ENCODE results near the gene GJD4.

The GJD4 gene, protein sequence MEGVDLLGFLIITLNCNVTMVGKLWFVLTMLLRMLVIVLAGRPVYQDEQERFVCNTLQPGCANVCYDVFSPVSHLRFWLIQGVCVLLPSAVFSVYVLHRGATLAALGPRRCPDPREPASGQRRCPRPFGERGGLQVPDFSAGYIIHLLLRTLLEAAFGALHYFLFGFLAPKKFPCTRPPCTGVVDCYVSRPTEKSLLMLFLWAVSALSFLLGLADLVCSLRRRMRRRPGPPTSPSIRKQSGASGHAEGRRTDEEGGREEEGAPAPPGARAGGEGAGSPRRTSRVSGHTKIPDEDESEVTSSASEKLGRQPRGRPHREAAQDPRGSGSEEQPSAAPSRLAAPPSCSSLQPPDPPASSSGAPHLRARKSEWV

DNA sequence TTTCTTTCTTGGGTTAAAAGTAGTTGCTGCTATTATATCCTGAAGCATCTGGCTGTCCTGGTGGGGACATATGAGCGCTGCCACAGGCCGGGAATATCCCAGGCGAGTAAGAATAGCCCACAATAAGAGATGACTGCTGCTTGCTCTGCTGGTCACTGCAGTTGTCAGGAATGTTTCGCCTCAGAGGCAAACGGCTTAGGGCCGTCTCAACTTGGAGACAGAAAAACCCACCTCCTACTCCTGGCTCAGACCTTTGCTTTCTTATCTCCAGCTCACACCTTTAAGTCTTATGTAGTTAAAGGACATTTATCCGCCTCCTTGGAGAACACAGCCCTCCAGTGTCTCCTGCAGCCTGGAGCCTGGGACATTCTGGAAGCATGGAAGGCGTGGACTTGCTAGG lies at the start of gene GJD4:
TSS of gene GJD4 (plus strand) at position 151 of the 400 bp plus-strand sequence. CDS start at position 378, 227 bp downstream.
- DNase-seq = no peak

DNA sequence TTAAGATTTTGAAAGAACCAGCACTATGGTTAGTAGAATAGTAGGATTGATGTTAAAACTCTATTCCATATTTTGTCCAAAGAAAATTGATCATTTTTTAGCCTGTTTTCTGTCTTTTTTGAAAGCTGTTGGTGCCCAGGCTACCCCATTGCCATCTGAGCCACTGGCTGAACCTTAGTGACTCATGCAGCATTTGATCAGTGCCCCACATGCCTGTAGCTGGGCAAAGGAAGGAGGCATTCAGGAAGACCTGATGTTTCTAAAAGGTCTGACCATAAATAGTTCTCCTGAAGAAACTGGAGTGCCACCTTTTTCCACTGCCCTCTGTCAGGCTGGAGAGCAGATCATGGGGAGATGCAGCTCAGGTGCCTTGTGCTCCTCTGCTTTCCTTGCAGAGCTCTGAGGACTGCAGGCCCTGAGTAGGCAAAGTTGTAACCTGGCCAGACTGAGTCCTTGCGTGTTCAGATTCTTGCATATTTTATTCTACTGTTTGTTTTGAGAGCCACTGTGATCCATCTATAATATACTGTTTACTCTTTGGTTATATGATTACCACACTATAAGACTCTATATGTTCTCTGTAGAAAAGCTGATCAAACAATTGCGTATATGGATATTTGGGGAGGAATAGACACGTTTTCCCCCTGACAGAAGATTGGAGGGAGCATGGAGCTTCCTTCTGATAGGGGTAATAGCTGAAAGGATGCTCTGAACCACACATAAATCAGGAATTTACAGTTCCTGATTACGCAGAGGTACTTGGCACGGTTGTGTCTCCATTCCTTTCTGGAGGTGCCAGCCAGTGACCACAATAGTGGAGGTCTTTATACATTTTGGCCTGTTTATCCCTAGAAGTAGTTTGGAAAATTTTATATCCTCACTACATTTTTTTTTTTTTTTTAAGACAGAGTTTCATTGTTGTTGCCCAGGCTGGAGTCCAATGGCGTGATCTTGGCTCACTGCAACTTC lies 48.9 kb upstream of the GJD4 start:
- DNase-seq = no peak

DNA sequence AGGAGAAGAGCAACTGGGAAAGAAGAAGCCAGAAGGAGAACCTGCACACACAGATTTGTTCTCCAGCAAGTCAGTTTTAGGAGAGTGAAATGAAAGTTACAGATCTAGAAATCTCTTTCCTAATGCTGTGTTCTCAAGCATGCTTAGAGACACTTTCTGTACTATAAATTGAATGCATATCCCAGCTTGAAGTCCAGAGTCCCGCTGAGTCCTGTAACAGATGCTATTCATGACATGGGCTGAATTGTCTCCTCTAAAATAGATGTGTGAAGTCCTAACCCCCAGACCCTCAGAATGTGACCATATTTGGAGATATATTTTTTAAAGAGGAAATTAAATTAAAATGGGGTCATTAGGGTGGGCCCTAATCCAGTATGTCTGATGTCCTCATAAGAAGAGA lies 46.9 kb upstream of the GJD4 start:
- no peak for DNase-seq

DNA sequence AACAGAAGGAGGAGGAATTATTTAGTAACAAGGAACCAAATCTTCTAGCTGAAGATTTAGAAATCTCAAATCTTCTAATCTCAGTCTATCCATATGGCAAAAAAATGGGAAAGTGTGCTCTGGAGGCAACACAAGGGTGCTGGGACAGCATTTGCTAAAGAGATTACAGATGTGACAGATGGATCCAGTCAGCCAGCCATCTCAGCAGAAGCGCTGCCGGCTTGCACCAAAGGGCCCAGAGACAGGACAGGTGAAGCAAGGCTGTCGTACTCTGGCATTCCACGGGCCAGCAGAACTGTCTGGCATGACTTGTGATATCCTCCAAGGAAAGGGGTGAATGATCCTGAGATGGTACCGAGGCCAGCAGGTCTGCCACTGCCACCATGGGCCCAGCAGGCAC lies 45.7 kb upstream of the GJD4 start:
- no peak for DNase-seq

DNA sequence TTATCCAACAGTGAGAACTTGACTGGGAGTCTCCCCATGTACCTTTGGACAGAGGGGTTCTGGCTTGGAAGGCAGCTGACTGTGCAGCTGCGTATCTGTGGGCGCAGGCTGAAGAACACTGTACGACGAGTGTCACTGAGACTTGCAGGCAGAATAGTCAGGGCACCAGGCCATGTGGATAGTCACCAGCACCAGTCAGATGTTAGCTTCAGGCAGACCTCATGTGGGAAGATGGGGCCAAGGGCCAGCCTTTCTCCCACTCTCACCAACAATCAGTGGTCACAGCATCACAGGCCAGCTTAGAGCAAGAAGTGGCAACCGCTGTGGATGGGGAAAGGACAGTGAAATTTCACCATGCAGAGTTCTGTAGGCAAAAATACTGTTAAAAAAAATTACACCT lies 43.4 kb upstream of the GJD4 start:
- no peak for DNase-seq

DNA sequence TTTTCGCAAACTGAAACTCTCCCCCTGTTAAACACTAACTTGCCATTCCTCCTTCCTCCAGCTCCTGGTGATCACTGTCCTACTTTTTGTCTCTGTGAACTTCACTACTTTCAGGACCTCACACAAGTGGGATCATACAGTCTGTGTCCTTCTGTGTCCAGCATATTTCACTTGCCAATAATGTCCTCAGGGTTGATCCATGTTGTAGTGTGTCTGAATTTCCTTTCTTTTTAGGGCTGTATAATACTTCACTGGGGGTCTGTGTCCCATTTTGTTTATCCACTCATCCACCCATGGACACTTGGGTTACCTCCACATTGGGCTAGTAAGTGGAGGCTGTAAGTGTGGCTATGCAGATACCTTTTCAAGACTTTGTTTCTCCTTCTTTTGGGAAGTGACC lies 42.7 kb upstream of the GJD4 start:
- no peak for DNase-seq

DNA sequence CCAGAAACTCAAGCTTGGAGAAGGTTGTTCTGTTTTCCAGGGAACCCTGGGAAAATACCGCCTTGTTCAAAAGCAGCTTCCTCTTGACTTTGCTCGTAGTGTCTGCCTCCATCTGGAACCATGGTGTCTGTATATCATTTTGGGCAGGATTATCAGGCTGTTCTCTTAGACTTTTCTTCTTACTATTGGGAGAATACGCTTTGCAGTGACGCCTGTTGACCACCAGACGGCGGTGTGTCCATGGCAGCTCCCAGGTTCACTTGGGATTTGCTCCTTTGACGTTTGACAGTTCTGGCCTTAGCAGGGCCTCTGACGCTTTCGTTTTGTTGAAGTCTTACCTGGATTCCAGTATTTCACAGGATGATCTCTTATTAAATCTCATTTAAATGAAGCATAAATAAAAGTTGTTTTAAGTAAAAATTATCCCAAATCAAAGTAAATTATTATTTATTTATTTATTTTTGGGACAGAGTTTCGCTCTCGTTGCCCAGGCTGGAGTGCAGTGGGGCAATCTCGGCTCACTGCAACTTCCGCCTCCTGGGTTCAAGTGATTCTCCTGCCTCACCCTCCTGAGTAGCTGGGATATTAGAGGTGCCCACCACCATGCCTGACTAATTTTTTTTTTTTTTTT lies 41.8 kb upstream of the GJD4 start:
- peak; percentile 55 for DNase-seq

DNA sequence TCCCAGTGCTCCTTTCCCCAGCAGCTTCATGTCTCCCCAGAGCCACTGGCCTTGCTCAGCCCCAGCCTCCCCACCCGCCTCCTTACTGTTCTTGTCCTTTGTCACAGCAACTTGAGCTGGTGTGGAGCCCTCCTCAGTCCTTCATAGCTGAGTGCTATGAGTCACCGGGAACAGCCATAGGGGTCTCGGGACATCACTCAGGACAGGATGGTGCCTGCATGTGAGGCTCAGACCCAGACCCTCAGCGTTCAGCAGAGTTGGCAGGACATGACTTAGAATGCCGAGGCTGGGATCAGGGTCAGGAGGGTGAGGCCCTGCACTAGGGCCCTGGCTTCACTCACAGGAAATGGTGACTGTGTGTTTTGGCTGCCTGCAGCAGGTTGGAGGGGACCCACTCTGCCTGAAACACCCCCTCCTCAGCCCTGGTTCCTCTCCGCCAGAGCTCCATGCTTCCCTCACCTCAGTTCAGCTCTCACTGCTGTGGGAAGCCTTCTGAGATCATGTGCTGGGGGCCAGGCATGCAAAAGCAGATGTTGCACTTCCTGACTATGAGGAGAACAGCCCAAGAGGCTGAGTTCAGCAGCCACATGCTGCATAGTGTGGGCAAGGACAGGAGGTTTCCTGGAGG lies 40.7 kb upstream of the GJD4 start:
- no peak for DNase-seq

DNA sequence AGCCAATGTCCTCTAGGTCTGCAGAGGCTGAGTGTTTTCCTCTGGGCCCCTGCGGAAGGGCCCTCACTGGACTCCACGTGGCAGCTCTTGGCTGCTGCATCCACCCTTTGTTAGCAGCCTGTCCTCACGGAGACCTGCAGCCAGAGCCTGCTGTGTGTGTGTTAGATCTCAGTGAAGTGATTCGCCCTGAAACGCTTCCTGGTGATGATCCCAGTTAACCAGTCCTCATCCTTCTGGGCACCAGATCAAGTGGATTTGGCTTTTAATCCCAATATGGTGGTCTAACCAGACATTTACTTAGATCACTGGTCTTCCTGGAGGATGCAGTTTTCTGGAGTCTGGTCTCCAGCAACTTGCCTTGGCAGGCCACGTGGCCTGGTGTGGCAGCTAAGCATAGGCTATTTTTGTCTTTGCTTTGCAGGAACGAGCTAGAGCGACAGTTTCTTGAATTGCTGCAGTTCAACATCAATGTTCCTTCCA lies 39.5 kb upstream of the GJD4 start:
- DNase-seq = no peak

DNA sequence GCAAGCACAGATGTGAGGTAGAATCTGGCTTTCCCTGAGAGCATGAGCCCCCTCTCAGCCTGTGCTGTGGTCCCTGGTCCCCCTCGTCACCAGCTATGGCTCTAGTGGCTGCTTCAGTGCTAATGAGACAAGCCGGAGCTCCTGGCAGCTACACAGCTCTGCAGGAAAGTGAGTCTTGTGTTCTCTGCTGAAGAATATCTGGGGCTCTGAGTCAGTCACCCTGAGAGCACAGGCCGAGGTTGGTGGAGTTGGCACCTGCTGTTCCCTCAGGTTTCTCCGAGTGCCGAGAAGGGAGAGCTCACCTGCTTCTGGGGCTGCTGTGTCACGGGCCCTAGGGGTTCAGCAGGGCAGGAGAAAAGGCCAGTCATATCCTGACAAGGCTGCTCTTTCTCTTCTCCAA lies 37.2 kb upstream of the GJD4 start:
- DNase-seq = no peak

DNA sequence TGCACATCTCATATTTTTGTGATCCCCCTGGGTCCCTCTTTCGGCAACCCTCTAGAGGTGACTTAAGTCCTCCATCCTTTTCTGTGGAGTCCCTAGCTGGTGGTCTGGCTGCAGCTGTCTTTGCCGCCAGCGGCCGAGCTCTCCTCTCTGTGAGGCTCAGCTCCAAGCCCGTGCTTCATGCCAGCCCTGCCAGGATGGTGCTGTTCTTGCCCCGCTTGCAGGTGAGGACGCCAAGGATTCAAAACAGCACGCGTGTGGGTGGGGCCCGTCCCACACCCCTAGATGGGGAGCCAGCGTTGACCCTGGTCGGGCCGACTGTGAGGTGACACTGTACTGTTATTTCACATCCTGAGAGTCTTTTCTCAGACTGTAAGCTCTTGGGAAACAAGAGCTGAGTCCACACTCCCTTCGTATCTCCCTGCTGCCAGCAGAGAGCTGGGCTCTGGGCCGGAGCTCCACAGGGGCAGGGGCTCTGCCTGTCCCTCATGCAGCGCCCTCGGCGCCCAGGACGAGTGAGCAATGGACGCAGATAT lies 36.6 kb upstream of the GJD4 start:
- no peak for DNase-seq

DNA sequence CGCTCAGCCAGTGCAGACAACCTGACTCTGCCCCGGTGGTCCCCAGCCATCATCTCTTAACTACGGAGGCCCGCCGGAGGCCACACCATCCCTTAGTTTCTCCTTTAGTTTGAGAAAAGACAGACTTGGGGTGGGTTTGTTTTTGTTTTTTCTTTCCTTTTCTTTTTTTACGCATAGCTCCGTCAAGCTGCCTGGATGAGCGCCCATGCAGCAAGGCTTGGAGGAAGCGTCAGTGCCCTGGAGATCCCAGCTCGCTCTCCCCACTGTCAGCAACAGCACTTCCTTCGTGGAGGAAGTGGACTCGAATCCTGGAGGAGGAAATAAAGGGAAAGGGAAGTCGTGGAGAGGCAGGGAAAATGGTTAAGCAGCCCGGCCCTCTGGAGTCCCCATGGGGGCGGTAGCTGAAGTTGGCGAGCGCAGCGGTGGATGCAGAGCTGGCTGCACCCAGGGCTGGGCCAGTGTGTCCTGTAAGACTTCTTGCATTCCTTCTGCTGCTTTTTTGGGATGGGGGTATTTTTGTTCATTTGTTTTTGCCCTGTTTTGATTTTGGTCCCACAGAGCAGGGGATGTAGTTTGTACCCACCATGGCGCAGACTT lies 35.9 kb upstream of the GJD4 start:
- no peak for DNase-seq

DNA sequence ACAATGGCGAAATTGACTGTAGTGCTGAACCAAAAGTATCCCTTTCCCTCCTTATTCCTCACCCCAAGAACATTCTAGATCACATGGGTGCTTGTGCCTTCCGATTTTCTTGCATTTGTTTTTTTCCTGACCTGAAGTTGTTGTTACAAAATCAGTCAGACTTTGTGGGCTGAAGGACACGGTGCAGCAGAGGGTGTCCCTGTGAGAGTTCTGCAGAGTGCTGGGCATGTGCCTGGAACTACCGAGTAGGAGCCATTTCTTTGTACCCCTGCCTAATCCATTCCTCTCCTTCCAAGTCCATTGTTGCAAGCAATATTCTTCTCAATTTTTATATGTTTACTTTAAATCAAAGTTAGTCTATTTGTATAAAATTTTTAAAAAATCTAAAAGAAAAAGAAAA lies 35.3 kb upstream of the GJD4 start:
- DNase-seq = no peak

DNA sequence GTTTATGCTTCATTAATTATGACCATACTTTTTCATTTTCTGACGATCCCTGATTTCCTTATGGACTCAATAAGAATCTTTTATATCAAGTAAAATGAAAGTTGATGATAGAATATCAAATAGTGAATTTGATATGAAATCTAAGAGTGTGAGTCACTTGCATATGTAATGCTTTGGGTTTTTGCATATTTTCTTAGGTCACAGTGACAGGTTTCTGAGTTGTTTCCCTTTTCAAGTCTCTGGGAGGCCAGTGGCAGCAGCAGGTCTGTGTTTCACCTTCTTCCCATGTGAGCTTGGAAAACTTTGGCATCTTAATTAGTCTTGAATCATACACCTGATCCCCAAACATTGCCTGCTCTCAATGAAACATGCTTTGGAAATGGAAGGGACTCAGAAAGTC lies 34.7 kb upstream of the GJD4 start:
- no peak for DNase-seq

DNA sequence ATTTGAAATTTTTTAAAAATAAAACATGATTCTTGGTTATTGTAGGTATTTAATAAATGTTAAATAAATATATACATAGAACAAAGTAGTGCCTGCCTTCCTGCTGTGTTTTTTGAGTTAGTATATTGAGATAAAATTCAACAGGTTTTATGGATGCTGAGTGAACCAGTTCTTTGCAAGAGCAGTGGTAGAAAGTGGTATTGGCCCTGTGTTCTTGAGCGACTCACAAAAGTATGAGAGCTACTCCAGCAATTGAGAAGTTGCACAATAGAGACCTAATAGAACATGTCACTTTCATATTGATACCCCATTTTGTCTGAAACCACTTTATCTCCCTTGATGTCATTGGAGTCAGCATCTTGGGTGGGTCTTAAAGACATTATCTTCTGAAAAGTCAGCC lies 32.6 kb upstream of the GJD4 start:
- DNase-seq = no peak

DNA sequence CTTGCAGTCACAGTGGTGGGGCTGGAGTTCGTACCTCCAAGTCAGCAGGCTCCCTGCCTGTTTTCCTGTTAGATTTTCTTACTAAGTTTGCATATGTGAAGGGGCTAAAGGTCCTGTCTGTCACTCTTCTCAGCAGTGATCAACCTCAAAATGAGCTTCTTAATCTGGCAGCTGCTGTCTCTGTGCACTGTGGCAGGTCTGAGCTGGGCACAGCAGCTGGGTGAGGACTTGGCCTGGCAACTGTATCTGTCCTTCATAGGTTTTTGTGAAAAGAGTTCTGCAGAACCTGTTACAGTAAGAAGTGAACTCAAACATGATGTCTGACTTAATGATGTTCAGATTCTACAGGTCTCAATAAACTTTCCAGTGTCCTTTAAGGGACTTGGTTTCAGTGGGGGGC lies 31.3 kb upstream of the GJD4 start:
- no peak for DNase-seq

DNA sequence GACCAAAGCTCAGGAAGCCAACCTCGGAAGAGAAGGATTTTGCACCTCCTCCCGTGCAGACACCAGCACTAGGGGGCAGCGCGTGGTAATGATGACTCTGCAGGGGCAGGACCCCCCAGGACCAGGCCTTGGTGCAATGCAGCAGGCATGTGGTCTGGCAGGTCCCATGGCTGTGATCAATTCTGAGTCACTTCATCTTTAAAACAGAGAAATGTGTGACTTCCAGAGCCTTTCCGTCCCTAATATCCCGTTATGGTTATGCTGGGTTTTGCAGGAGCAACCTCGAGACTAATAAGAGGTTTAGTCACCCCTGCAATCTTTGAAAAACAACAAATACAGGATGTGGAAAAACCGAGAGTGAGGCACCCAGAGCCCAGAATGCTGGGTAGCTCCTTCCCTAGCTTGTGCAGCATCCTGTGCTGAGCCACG lies 30.2 kb upstream of the GJD4 start:
- no peak for DNase-seq

DNA sequence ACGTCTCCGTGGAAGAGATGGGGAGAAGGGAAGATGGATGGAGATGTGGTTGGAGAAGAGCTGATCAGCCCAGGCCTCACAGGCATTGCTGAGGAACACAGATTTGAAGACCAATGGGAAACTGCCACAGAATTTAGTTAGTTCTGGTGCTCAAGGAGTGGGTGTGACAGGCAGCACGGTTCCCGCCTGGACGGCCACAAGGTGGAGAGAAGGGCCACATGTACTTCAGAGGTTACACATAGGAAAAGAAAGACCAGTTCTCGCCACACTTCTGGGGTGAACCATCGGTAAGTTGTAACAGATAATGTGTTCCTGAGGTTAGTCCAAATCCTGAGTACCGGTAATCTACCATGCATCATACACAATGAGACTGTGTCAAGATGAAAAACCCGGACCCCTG lies 29.5 kb upstream of the GJD4 start:
- no peak for DNase-seq

DNA sequence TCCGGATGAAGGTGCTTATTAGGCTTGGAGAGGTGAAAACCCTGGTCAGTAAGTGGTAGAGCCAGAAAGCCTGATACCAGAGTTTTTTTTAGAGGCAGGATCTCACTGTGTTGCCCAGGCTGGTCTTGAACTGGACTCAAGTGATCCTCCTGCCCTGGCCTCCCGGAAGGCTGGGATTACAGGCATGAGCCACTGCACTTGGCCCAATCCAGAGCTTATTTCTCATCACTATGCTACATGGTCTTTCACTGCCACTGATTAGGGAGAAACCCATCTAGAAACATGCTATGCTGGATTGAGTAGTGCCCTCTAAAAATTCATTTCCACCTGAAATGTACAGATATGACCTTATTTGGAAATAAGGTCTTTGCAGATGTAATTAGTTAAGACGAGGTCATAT lies 28.4 kb upstream of the GJD4 start:
- DNase-seq = no peak

DNA sequence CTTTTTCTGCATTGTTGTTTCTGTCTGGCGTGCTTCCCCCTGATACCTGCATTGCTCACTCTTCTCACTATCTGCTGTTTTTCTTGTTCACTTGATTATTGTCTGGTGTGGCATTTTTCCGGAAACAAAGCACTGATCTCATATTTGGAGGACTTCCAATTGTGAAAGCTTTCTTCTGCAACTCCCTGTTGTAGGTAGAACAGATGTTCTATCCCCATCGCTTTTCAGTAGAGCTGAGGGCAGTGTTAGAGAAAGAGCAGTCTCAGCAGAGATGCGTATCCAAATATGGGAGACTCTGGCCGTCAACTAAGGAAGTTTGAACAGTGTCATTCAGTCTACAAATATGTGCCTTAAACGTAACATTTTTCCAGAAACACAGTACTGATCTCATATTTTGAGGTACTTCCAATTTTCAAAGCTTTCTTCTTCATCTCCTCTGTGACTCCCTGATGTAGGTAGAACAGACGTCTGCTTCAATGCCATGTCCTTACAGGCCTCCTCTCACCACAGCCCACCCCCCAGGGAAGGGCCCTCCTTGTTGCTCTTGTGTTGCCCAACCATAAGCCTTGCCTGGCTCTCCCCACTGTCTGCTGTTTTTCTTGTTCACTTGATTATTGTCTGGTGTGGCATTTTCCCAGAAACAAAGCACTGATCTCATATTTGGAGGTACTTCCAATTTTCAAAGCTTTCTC lies 27.1 kb upstream of the GJD4 start:
- no peak for DNase-seq

DNA sequence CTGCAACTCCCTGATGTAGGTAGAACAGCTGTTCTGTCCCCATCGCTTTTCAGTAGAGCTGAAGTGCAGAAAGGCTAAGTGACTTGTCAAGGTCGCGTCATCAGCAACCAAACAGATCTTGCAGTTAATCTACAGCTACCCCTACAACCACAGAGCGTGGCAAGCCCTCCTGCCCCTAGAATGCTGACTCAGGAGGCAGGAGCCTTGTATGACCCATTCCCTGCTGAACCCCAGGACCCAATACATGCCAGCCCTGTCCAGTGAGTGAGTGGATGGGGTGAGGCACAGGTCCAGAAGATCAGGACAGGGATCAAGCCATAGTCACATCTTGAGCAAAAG lies 26.6 kb upstream of the GJD4 start:
- DNase-seq = no peak

DNA sequence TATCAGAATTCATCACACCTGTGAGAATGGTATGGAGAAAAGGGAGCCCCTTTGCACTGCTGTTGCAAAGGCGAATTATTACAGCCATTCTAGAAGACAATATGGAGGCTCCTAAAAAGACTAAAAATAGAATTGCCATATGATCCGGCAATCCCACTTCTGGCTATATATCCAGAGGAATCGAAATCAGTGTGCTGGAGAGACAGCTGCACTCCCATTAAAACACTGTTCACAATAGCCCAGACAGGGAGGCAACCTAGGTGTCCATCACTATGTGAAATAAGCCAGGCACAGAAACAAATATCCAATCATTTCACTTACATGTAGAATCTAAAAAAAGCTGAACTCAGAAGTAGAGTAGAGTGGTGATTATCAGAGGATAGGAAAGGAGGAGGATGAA lies 26.0 kb upstream of the GJD4 start:
- no peak for DNase-seq

Measured in CD4-positive, alpha-beta T cell treated with Interleukin-17A for 4 hours (primary cell).